Measurements from ENCODE around the gene C1orf226.
"Not testable (repeated sequence)": the region's sequence is repeated elsewhere in the genome, so short reads cannot be mapped to it uniquely, and the experiment has no call there.

The C1orf226 gene

DNA sequence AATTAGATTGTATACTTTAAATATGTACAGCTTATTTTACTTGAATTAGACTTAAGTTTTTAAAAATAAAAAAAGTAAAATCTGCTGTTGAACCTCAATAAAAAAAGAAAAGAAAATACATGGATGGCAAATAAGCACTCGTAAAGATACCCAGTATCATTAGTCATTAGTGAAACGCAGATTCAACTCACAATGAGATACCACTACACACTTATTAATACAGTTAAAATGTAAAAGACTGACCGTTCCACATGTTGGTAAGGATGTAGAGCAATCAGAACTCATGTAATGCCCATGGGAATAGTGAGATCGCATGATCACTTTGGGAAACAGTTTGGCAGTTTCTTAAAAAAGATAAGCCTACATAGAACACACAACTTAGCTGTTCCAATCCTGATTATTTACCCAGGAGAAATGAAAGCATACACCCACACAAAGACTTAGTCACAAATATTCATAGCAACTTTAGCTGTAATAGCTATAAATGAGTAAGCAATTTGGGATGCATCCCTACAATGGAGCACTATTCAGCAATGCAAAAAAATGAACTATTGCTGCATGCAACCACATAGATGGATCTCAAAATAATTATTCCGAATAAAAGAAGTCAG lies 23.1 kb downstream of the C1orf226 start:
- no peak for DNase-seq (ENCODE audit: low read depth in 2 of 3, low spot score in 2 of 3)

DNA sequence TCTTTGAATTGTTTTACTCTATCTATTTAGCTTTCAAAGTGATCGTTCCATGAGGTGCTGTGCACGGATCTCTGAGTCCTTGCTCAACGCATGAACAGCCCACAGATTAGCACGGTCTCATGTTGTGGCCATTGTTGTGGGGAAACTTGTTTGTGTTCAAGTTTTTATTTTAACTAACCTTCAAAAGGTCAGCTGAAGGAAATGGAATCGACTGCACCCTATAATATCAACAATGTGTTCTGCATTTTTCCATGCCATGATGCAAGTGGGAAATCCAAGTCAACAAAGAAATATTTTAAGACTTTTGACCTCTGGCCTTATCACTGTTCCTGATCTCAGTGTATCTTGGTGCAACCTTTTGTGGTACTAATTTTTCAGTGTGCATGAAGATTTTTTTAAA lies 24.3 kb downstream of the C1orf226 start:
- no peak for DNase-seq (ENCODE audit: low read depth in 2 of 3, low spot score in 2 of 3)

- DNase-seq (ENCODE audit: low read depth in 2 of 3, low spot score in 2 of 3): no peak
These were observed 25.3 kb downstream of the C1orf226 start for GRCh38 chr1:162406811-162407210.

- no peak for DNase-seq (ENCODE audit: low read depth in 2 of 3, low spot score in 2 of 3)
These were observed 26.0 kb downstream of the C1orf226 start for GRCh38 chr1:162407539-162407938.

GRCh38 chr1:162412002-162412401 lies 30.5 kb downstream of the C1orf226 start, which contains the start of gene SH2D1B:
SH2D1B (minus strand) TSS chr1:162412136; CDS start chr1:162412016, 120 bp downstream.
- no peak for DNase-seq (ENCODE audit: low read depth in 2 of 3, low spot score in 2 of 3)

DNA sequence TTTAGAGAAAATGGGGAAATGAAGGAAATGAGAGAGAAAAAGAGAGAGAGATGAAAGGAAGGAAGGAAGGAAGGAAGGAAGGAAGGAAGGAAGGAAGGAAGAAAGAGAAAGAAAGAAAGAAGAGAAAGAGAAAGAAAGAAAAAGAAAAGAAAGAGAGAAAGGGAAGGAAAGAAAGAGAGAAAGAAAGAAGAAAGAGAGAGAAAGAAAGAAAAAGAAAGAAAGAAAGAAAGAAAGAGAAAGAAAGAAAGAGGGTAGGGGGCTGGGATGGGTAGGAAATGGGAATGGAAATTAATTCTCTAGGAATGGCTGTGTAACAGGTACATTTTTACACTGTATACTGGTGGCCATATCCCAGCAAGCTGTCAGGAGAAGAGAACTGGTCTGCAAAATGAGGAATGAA lies 34.7 kb downstream of the C1orf226 start:
- no peak for DNase-seq (ENCODE audit: low read depth in 2 of 3, low spot score in 2 of 3)

GRCh38 chr1:162416909-162417308 lies 35.4 kb downstream of the C1orf226 start:
- DNase-seq (ENCODE audit: low read depth in 2 of 3, low spot score in 2 of 3): no peak

DNA sequence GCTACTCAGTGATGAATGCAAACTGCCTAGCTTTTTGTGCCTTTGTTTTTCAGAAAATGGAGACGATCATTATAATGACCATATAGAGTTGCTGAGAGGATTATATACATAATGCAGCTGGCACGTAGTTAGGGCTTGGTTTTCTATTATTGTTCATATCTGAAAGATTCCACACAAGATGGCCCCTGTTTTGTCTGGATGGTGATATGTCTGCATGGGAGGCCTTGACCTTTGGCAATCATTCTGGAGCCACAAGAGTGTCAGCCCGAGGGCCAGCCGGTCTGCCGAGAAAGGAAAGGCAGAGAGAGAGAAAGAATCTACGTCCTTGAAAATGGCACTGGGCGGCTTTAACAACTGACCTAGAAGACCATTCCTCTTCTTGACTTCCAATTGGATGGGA lies 36.1 kb downstream of the C1orf226 start:
- DNase-seq (ENCODE audit: low read depth in 2 of 3, low spot score in 2 of 3): no peak

DNA sequence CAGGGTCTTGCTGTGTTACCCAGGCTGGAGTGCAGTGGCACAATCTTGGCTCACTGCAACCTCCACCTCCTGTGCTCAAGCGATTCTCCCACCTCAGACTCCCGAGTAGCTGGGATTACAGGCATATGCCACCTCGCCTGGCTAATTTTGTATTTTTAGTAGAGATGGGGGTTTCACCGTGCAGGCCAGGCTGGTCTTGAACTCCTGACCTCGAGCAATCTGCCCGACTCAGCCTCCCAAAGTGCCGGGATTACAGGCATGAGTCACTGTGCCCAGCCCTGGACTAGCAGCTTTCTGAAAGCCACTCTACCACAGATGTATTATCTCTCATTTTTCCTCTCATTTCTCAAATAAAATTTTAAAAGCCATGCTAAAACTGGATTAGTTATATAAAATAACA lies 37.1 kb downstream of the C1orf226 start:
- not testable (repeated sequence) for DNase-seq (ENCODE audit: low read depth in 2 of 3, low spot score in 2 of 3)

DNA sequence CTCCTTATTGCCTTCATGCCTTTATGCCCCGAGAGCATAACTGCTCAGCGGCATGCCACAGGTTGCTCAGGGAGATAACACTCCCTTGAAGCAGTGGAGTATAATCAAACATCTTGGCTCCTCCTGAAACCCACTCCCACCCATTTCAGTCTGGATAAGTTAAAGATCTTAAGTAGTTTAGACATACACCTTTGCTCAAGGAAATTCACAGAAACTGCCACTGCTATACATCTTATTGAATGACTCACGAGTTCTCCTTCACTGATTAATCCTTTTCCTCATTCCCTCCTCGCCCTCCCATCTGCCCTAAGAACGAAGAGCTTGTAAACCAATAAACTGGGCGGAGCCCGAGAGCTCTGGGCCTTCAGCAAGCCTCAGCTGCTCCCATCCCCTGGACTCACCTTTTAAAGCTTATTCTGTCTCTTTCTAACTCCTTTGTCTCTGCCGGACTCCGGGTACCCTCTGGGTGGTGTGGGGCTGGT lies 38.0 kb downstream of the C1orf226 start:
- DNase-seq (ENCODE audit: low read depth in 2 of 3, low spot score in 2 of 3): not testable (repeated sequence)

GRCh38 chr1:162420120-162420519 lies 38.6 kb downstream of the C1orf226 start:
- DNase-seq (ENCODE audit: low read depth in 2 of 3, low spot score in 2 of 3): no peak

DNA sequence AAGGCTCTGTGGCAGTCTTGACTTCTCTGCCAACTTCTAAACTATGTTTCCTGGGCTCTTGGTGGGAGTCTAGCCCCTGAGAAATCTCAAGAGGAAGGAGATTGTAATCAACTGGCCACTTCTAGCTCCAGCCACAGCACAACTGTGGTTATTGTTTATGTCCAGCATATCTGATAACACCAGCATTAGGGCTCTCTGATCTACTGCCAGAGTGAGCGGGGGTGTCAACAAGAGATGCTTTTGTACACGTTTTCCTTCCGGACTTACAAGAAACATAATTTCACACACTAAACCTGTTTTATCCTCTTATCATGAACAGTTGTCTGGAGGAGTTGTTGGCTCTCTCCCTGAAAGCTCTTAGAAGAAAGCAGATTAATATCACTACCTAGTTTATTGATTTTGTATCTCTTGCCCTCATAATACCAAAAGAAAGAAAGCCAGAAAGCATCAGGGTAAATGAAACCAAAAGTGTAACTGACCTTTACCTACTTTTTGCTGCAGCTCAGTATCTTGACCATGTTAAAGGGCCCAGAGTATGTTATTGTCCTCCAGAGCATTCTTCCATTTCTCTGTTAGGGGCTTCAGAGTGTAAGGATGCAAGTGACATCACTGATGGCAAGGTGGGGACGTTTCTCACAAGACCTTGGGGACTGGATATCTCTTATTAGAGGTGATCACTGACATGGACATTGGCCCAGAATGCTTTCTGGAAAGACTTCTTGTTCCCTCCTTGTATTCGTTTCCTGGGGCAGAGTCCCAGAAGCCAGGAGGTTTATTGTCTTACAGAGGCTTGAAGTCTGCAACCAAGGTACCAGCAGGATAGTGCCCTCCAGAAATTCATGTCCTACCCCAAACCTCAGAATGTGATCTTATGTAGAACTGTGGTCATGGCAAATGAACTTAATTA lies 40.0 kb downstream of the C1orf226 start:
- DNase-seq (ENCODE audit: low read depth in 2 of 3, low spot score in 2 of 3): no peak

GRCh38 chr1:162422662-162423375 lies 41.3 kb downstream of the C1orf226 start:
- DNase-seq (ENCODE audit: low read depth in 2 of 3, low spot score in 2 of 3): no peak

DNA sequence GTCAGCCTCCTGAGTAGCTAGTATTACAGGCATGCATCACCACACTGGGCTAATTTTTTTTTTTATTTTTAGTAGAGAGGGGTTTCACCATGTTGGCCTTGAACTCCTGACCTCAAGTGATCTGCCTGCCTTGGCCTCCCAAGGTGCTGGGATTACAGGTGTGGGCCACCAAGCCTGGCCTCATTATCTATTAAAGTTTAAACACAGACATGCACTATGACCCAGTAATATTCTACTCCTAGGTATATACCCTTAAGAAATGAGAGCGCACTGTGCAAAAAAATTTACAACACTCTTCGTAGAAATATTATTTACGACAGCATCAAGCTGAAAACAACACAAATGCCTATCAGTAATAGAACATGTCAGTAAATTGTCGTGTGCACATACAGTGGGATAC lies 49.1 kb downstream of the C1orf226 start:
- no peak for DNase-seq (ENCODE audit: low read depth in 2 of 3, low spot score in 2 of 3)

DNA sequence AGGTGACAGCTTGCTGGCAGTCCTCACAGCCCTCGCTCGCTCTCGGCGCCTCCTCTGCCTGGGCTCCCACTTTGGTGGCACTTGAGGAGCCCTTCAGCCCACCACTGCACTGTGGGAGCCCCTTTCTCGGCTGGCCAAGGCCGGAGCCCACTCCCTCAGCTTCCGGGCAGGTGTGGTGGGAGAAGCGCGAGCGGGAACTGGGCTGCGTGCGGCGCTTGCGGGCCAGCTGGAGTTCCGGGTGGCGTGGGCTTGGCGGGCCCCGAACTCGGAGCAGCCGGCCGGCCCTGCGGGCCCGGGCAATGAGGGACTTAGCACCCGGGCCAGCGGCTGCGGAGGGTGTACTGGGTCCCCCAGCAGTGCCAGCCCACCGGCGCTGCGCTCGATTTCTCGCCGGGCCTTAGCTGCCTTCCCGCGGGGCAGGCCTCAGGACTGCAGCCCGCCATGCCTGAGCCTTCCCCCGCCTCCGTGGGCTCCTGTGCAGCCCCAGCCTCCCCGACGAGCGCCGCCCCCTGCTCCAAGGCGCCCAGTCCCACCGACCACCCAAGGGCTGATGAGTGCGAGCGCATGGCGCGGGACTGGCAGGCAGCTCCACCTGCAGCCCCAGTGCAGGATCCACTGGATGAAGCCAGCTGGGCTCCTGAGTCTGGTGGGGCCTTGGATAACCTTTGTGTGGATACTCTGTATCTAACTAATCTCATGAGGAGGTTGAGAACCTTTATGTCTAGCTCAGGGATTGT lies 51.6 kb downstream of the C1orf226 start:
- not testable (repeated sequence) for DNase-seq (ENCODE audit: low read depth in 2 of 3, low spot score in 2 of 3)

All from activated CD8-positive, alpha-beta memory T cell treated with anti-CD3 and anti-CD28 coated beads for 48 hours (primary cell).